HCT116 (cell line): ENCODE results near the gene TNFAIP2. TPM values are rescaled to one million over a fixed set of nuclear protein-coding genes. Genes with fewer than 3 reads are reported as not detected.

Source experiments
- ATAC-seq: fragments of 200-7000 bp; cut with Tn5 transposase; 2 replicates; pipeline ENCODE4 v1.9.1; 2020; ENCODE audit warnings: mild to moderate bottlenecking, moderate library complexity
- BruUV-seq: library from RNA; stranded (reverse); fragments of 400-500 nt; replicated peaks from 2 replicates; lab custom pipeline; 2021; lab: Mats Ljungman, UMichigan
- CTCF ChIA-PET: fragments of 300-600 bp; sonication (Branson Sonifier 250); formaldehyde crosslinking; loops from one replicate; lab custom pipeline; 2021; ENCODE audit warnings: antibody characterized with exemption; lab: Charles Lee
- POLR2A ChIA-PET: fragments of 300-600, 350-600 bp; sonication (Branson Sonifier 250); formaldehyde crosslinking; loops from one replicate; lab custom pipeline; 2021; ENCODE audit warnings: antibody characterized with exemption; lab: Charles Lee
- RAD21 ChIA-PET, 2 experiments: fragments of 300-600 bp; sonication (Branson Sonifier 250); formaldehyde crosslinking; loops; one replicate each; lab custom pipeline; 2023; ENCODE audit warnings: low total read pairs in 2 of 2; ENCODE audit not compliant: uncharacterized antibody in 2 of 2, unreplicated experiment in 2 of 2, low non-redundant PET in 1 of 2; lab: Charles Lee
- DNase-seq: peaks from one replicate; pipeline ENCODE4 v3.0.0-alpha.2; 2010; ENCODE audit warnings: low read depth, low spot score
- H2AFZ ChIP-seq: fragments of 200-600 bp; shearing (Covaris generic), sonication (generic); 2 replicates; pipeline ENCODE4 v1.6.1; 2017; ENCODE audit warnings: low read depth, mixed run types, mixed read lengths, antibody characterized with exemption, low read length; ENCODE audit not compliant: poor library complexity, severe bottlenecking
- H3K27ac ChIP-seq: 2 replicates; pipeline ENCODE4 v1.5.1; 2012; ENCODE audit warnings: low read depth, low read length
- H3K27me3 ChIP-seq: fragments of 200-600 bp; sonication (generic); 2 replicates; pipeline ENCODE4 v1.6.1; 2016; ENCODE audit warnings: mixed run types, low read length, mixed read lengths; ENCODE audit not compliant: insufficient read depth
- H3K36me3 ChIP-seq, 2 experiments: fragments of 200-500 bp in 1 of 2; fragments of 200-600 bp in 1 of 2; sonication (Bioruptor generic) in 1 of 2; sonication (generic) in 1 of 2; 2 replicates each; pipeline versions ENCODE4 v1.5.1 to v1.6.1; 2014 to 2016; ENCODE audit warnings: low read length in 2 of 2, inconsistent platforms in 1 of 2, mixed read lengths in 1 of 2, mixed run types in 1 of 2; ENCODE audit not compliant: insufficient read depth in 2 of 2, control insufficient read depth in 1 of 2
- H3K4me1 ChIP-seq, 2 experiments: fragments of 200-600 bp in 1 of 2; sonication (generic) in 1 of 2; 2 replicates each; pipeline versions ENCODE4 v1.5.1 to v1.6.1; 2012 to 2017; ENCODE audit warnings: low read length in 2 of 2, inconsistent platforms in 1 of 2, mild to moderate bottlenecking in 1 of 2, mixed read lengths in 1 of 2, mixed run types in 1 of 2, moderate library complexity in 1 of 2; ENCODE audit not compliant: insufficient read depth in 2 of 2, control insufficient read depth in 1 of 2
- H3K4me2 ChIP-seq: fragments of 200-600 bp; sonication (generic); 2 replicates; pipeline ENCODE4 v1.6.1; 2017; ENCODE audit warnings: mixed run types, low read length, mixed read lengths
- H3K4me3 ChIP-seq, 2 experiments: fragments of 200-600 bp in 1 of 2; sonication (generic) in 1 of 2; replicated peaks in 1 of 2; 2 replicates each; pipeline ENCODE4 v1.5.1; 2011 to 2016; ENCODE audit warnings: low read length in 2 of 2, control low read depth in 1 of 2, low read depth in 1 of 2, mild to moderate bottlenecking in 1 of 2, mixed read lengths in 1 of 2, mixed run types in 1 of 2
- H3K79me2 ChIP-seq: fragments of 200-600 bp; sonication (generic); 2 replicates; pipeline ENCODE4 v1.6.1; 2017; ENCODE audit warnings: mild to moderate bottlenecking, mixed run types, low read length, moderate library complexity, mixed read lengths; ENCODE audit not compliant: insufficient read depth
- H3K9ac ChIP-seq: fragments of 200-600 bp; sonication (generic); 2 replicates; pipeline ENCODE4 v1.6.1; 2016; ENCODE audit warnings: low read length, mixed read lengths
- H3K9me2 ChIP-seq: fragments of 200-600 bp; sonication (generic), shearing (Covaris generic); 2 replicates; pipeline ENCODE4 v1.6.1; 2017; ENCODE audit warnings: mixed run types, mild to moderate bottlenecking, moderate library complexity; ENCODE audit not compliant: insufficient read depth
- H3K9me3 ChIP-seq, 2 experiments: fragments of 200-500 bp in 1 of 2; fragments of 200-600 bp in 1 of 2; sonication (Bioruptor generic) in 1 of 2; sonication (generic) in 1 of 2; 2 replicates each; pipeline ENCODE4 v1.6.1; 2014 to 2017; ENCODE audit warnings: low read length in 2 of 2, mixed read lengths in 2 of 2, inconsistent platforms in 1 of 2, low read depth in 1 of 2, mild to moderate bottlenecking in 1 of 2, mixed run types in 1 of 2, moderate library complexity in 1 of 2; ENCODE audit not compliant: control insufficient read depth in 1 of 2, insufficient read depth in 1 of 2
- H4K20me1 ChIP-seq: fragments of 200-600 bp; sonication (generic), shearing (Covaris generic); 2 replicates; pipeline ENCODE4 v1.6.1; 2017; ENCODE audit warnings: mixed run types, mild to moderate bottlenecking, moderate library complexity; ENCODE audit not compliant: insufficient read depth
- ATF3 ChIP-seq: IDR thresholded peaks from 2 replicates; pipeline ENCODE4 v1.6.1; 2012
- CTCF ChIP-seq, 3 experiments: fragments of 200-600 bp in 1 of 3; sonication (generic) in 1 of 3; IDR thresholded peaks in 2 of 3; conservative IDR thresholded peaks in 1 of 3; 2 replicates each; pipeline ENCODE4 v1.5.1; 2012 to 2017; ENCODE audit warnings: low read depth in 2 of 3, low read length in 2 of 3, antibody characterized with exemption in 1 of 3, borderline replicate concordance in 1 of 3, control low read depth in 1 of 3, mild to moderate bottlenecking in 1 of 3, mixed read lengths in 1 of 3, mixed run types in 1 of 3, moderate library complexity in 1 of 3; ENCODE audit not compliant: insufficient read depth in 1 of 3
- ELF1 ChIP-seq: IDR thresholded peaks from 2 replicates; pipeline ENCODE4 v1.6.1; 2012; ENCODE audit warnings: low read depth, borderline replicate concordance
- EZH2 ChIP-seq: fragments of 200-600 bp; sonication (generic); IDR thresholded peaks from 2 replicates; pipeline ENCODE4 v1.6.1; 2017; ENCODE audit warnings: antibody characterized with exemption, mixed run types
- EZH2phosphoT487 ChIP-seq: fragments of 200-600 bp; IDR thresholded peaks from 2 replicates; pipeline ENCODE4 v1.6.1; 2018; ENCODE audit warnings: antibody characterized with exemption, borderline replicate concordance
- FOSL1 ChIP-seq: IDR thresholded peaks from 2 replicates; pipeline ENCODE4 v1.6.1; 2012; ENCODE audit warnings: low read depth
- JUND ChIP-seq: IDR thresholded peaks from 2 replicates; pipeline ENCODE4 v1.6.1; 2012
- MAX ChIP-seq: IDR thresholded peaks from 2 replicates; pipeline ENCODE4 v1.6.1; 2012
- POLR2A ChIP-seq: IDR thresholded peaks from 2 replicates; pipeline ENCODE4 v1.7.0; 2011; ENCODE audit warnings: borderline replicate concordance; ENCODE audit not compliant: insufficient read depth, insufficient read length; ENCODE audit errors: extremely low read depth
- POLR2AphosphoS5 ChIP-seq: IDR thresholded peaks from 2 replicates; pipeline ENCODE4 v1.6.1; 2011; ENCODE audit warnings: mild to moderate bottlenecking, low read depth, low read length, moderate library complexity
- RAD21 ChIP-seq: IDR thresholded peaks from 2 replicates; pipeline ENCODE4 v1.6.1; 2012; ENCODE audit warnings: low read depth, mild to moderate bottlenecking
- REST ChIP-seq: IDR thresholded peaks from 2 replicates; pipeline ENCODE4 v1.6.1; 2012; ENCODE audit warnings: low read depth
- SIN3A ChIP-seq: IDR thresholded peaks from 2 replicates; pipeline ENCODE4 v1.6.1; 2012; ENCODE audit warnings: low read depth
- SP1 ChIP-seq: IDR thresholded peaks from 2 replicates; pipeline ENCODE4 v1.6.1; 2012; ENCODE audit warnings: low read depth
- SRF ChIP-seq: IDR thresholded peaks from 2 replicates; pipeline ENCODE4 v1.6.1; 2012; ENCODE audit warnings: low read depth
- TCF7L2 ChIP-seq: IDR thresholded peaks from 2 replicates; pipeline ENCODE4 v1.7.0; 2011; ENCODE audit warnings: borderline replicate concordance, inconsistent platforms; ENCODE audit not compliant: insufficient read depth, insufficient read length; ENCODE audit errors: extremely low read depth
- YY1 ChIP-seq: IDR thresholded peaks from 2 replicates; pipeline ENCODE4 v1.6.1; 2011; ENCODE audit warnings: low read length, low read depth, moderate library complexity, mild to moderate bottlenecking; ENCODE audit not compliant: insufficient replicate concordance; ENCODE audit errors: extremely low read depth
- ZBTB33 ChIP-seq: IDR thresholded peaks from 2 replicates; pipeline ENCODE4 v1.6.1; 2011; ENCODE audit warnings: mild to moderate bottlenecking, low read length, moderate library complexity; ENCODE audit not compliant: insufficient replicate concordance; ENCODE audit errors: extremely low read depth
- ZNF274 ChIP-seq: fragments of 200-500 bp; sonication (Bioruptor generic); IDR thresholded peaks from 2 replicates; pipeline ENCODE4 v1.6.1; 2014; ENCODE audit warnings: mild to moderate bottlenecking, low read depth, low read length, inconsistent platforms
- intact Hi-C: fragments of 100-400 bp; cut with micrococcal nuclease; formaldehyde crosslinking; loops from 2 replicates; pipeline ENCODE4 v1.10.0; 2022
- total RNA-seq: library from RNA; stranded (reverse); gene quantifications from one replicate; pipeline ENCODE4 v1.2.1, GENCODE V29; 2021; ENCODE audit not compliant: unreplicated experiment

TNFAIP2 gene
- total RNA-seq, 1 experiment from 2014 or later, result 74.8 TPM

GRCh38 chr14:103096387-103096786, 26.9 kb upstream of the TNFAIP2 start:
- ChIA-PET POLR2A (interaction anchor here (0.6 kb wide), 2 partner anchors 19 to 212 kb away, joined by 3 to 5 read pairs; no protein-coding TSS in a partner anchor), CTCF (interaction anchor here (0.6 to 4.0 kb wide), 2 partner anchors 9 to 18 kb away, joined by 3 to 41 read pairs; no protein-coding TSS in a partner anchor), RAD21 (no interaction called here)
- DNase-seq (no peak), ATAC-seq (no peak)
- Histone ChIP-seq H3K4me1 (peaks cover 5 to 7% of the 10 kb centered on the region in 2 experiments), H3K27me3 (no peaks in the 10 kb centered on the region), H3K9me2 (no peaks in the 10 kb centered on the region), H3K9ac (no peak overlapping the region), H3K36me3 (no peaks in the 10 kb centered on the region), H3K27ac (no peak overlapping the region), H2AFZ (no peak overlapping the region), H3K79me2 (no peaks in the 10 kb centered on the region), H3K4me3 (no peak overlapping the region), H3K9me3 (no peaks in the 10 kb centered on the region), H3K4me2 (no peak overlapping the region), H4K20me1 (no peaks in the 10 kb centered on the region)
- no TSS peak for BruUV-seq
- TF ChIP-seq TCF7L2, result no peak
- no peak for TF ChIP-seq ZNF274
- no peak for TF ChIP-seq EZH2
- no peak for TF ChIP-seq CTCF (IDR thresholded peaks at IDR 0.05 in 2 of 3, conservative IDR thresholded peaks at IDR 0.05 in 1 of 3; ENCODE audit: borderline replicate concordance in 1 of 3, insufficient read depth in 1 of 3, low read depth in 2 of 3, low read length in 2 of 3)
- no peak for TF ChIP-seq FOSL1
- TF ChIP-seq ATF3, result no peak
- no peak for TF ChIP-seq YY1
- no peak for TF ChIP-seq MAX
- TF ChIP-seq ELF1, result no peak
- no peak for TF ChIP-seq EZH2phosphoT487
- TF ChIP-seq ZBTB33, result no peak
- TF ChIP-seq REST, result no peak
- no peak for TF ChIP-seq RAD21
- no peak for TF ChIP-seq SP1
- no peak for TF ChIP-seq SRF
- TF ChIP-seq SIN3A, result no peak
- TF ChIP-seq POLR2A, result no peak
- TF ChIP-seq POLR2AphosphoS5, result no peak
- no peak for TF ChIP-seq JUND
- intact Hi-C loops, result no loop called here
